Measurements from ENCODE around the gene CNTN1.
"Not testable (repeated sequence)": the region's sequence is repeated elsewhere in the genome, so short reads cannot be mapped to it uniquely, and the experiment has no call there.

Gene CNTN1

DNA sequence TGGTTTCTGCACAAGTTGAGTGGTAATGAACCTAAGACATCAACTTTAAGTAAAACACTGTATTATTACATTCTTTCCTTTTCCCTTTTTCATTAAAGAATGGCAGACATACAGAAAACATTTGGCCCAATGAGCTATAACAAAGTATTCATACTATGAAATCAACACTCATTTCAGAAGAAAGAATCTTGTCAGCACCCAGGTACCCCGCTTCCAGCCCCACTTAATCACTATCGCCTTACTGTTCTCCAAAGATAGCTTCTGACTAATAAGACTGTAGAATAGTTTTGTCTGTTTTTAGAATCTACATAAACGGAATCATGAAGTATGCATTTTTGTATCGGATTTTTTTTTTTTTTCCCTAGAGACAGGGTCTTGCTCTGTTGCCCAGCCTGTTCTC, 9.5 kb downstream of the CNTN1 start:
- no peak for DNase-seq

DNA sequence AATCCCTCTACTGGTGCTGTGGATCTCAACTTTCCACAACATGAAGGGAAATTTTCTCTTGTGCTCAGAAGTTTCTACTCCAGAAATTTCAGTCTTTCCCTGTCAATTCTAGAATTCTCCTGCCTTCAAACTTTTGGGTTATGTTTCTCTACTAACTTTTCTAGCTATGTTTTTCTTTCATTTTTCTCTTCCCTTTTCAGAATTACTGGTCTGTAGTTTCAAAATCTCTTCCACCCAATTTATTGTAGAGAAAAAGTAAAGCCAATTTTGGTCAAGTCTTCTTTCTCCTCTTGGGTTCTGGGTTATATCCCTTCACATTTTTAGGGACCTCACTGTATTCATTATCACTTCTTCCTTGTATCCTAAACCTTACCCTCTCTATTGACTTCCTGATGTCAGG, 18.9 kb downstream of the CNTN1 start:
- no peak for DNase-seq

DNA sequence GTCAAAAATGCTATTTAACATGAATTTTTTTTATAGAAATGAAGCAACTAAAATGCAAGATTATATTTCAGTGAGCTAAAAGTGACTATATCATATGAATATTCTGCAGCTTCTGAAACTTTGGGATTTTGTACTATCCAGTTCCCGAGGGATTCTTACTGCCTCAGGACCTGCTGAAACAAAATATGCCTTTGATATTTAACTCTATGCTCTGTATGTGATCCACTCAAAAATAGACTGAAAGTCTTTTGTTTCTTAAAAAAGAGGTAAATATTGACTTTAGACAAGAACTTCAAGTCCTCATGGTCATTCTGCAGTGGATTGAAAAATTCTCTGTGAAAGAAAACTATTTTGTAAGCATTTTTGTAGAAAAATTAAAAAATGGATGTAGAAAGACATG, 22.4 kb downstream of the CNTN1 start:
- DNase-seq, result no peak

DNA sequence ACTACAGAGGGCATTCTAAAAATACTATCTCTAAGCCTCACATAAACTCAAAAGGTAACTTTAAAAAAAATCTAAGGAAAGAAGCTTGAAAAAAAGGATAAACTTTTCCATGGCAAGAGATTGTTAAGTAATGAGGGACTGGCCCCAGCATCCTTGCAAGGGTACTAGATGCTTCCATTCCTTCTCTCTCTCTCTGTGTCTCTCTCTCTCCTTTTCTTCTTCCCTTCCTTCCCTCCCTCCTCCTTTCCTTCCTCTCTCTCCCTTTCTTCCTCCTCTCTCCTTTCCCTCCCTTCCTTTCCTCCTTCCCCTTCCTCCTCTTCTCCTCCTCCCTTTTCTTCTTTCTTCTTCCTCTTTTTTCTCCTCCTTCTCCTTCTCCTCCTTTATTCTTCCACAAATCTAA, 23.8 kb downstream of the CNTN1 start:
- DNase-seq, result no peak

DNA sequence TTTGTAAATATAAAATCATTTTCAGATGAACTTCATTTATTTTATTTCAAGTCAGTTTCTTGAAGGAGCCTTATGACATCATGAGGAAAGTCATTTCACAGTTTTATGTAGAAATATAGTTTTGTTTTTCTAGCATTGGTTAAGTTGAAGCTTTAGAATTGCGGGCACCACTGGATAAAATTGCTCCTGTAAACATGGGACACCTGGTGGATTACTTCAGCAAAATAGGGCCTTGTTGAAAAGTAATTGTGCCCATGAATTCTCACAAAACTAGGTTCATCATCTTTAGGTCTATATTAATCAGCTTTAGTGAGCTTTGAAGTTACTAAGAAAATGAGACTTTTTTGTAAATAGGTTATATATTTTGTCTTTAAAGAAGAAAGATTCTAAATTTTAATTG, 25.3 kb downstream of the CNTN1 start:
- no peak for DNase-seq

DNA sequence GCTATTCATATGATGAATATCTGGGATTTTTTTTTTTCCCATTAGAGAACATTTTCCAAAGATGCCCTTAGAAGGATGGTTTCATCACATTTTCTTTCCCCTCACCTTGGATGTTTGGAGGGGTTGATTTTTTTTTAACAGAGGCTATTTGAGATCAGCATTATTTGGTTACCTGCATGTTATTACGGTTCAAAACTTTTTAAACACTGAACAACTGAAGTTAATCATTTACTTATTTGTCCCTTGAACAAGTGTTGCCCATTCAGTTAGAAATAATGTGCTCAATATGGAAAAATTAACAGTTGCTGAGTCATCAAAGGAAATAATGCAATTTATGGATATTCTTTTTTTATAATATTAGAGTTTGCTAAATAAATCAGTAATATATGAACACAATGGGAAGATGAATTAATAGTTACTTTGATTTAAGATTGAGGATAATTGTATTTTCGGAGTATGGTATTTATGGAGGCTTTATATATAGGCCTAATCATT, 26.7 kb downstream of the CNTN1 start:
- DNase-seq, result no peak

DNA sequence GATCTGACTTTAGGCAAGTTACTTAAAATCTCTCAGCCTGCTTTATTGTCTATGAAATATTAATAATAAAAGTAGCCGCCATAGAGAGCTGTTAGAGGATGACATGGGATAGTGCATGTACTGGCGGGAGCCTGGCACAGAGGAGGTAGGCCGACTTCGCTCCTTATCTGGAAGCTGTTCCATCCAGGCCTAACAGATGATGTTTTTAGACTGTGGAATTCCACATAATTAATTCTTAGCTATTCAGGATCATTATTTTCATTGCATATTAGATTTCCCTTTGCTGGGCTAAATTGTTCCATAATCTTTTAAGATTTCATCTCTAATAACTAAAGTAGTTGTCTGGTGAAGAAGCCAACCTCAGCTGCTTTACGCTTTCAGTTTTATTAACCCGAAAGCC, 30.8 kb downstream of the CNTN1 start:
- DNase-seq, result no peak

DNA sequence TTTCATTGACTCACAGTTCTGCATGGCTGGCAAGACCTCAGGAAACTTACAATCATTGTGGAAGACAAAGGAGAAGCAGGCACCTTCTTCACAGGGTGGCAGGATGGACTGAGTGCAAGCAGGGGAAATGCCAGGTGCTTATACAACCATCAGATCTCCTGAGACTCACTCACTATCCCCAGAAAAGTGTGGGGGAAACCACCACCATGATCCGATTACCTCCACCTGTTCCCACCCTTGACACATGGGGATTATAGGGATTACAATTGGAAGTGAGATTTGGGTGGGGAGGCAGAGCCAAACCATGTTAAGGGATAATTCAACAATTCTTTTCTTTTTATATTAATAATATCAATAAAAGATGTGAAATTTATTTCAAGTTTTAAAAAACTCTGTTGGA, 34.1 kb downstream of the CNTN1 start:
- no peak for DNase-seq

DNA sequence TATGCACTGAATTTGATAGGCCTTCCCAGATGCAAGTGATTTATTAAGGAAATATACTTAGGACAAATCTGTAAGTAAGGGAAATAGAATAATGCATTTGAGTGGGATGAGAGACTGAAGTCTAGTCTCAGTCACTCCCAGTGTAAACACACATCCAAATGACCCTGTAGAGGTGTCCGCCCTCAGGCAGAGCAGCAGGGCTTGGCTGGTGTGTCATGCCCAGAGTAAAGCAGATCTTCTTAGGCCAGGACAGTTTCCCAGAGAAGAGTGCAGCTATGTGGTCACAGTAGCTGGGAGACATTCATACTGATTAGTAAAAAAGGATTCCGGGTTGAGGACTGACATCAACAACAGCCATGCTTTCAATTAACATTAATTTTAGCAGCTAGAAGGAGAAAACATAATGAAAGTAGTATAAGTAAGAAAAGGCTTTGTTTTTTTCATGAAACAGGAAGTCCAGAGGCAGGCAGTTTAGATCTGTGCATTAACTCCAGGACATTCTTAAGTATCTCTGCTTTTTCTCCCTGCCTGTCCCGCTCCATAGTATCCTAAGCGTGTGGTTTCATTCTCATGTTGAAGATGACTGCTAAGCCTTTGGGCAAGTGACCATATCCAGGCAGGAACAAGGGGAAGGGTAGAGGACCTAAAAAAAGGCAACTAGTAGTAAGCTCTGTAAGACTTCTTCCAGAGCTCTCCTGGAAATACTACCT, 35.7 kb downstream of the CNTN1 start:
- DNase-seq, result no peak

DNA sequence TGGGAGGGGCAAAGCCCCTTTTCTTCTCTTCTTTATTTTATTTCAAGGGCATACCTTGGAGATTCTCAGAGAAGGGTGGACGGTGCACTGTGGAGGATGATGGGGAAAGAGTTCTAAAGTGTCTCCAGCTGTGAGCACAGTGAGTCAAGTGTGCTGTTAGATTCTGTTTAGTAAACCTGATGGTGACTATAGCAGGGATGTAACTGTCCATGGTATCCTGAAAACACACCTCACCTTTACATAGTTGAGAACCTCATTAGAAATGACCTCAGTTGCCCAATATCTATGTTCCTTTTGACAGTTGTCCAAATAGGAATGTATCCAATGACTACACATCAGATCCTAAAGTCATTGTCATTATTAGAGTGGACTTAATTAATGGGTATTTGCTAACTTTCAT, 38.0 kb downstream of the CNTN1 start:
- DNase-seq, result no peak

DNA sequence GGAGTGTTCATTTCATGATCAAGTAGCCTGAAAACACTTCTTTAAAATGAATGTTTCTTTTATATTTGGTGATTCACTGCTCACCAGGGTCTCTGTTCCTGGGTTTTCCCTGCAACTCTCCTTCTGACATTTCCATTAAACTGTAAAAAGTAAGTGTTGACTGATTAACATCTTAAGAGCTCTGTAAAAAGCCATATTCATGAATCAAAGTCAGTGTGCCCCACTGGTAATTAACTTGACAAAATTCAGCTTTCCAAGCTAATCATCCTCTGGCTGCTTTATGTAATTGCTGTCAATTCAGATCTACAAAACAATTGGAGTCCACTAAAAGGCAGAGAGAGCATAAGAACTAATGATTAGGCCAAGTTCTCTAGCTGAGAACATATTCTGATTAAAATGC, 41.6 kb downstream of the CNTN1 start:
- DNase-seq, result no peak

DNA sequence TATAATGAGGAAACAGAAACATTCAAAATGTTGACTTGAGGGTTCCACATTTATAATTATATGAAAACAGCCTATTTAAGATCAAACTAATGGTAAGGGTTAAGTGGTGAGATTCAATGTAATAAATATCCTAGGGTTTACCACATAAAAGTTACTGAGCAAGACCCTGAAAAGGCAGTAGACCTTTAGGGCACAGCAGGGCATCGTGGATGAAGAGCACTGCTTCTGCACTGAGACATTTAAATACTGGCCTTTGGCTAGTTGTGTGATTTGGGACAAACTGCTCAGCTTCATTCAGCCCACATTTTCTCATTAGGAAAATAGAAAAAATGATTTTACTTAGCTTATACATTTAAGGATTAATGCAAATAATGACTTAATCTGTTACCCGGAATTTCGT, 42.0 kb downstream of the CNTN1 start:
- no peak for DNase-seq

DNA sequence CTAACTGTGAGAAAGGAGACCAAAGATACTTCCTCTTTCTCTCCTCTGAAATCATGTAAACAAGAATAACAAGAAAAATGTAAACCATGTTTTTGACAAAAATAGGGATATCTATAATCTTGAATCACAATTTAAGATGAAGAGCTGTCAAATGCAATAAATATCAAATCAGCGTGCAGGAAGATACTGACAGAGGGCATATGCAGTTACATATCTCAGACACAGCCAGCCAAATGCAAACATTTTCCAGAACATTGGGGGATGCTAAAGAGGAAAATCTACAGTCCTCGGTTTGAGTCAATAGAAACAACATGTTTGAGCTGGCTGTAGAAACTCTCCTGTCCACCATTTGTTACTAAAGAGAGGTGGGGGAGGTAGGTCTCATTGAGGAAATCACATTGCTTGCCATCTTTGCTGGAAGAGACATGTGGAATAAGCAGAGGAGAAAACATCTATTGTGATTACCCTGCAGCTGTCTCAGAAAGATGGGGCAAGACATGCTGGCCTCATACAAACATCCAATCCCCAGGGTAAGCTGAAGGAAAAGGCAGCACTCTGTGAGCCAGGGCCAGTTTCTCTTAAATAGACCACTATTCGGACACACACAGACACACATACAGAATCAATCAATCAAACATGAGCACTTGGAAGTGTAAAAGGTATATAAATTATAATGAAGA, 43.5 kb downstream of the CNTN1 start:
- DNase-seq, result no peak

DNA sequence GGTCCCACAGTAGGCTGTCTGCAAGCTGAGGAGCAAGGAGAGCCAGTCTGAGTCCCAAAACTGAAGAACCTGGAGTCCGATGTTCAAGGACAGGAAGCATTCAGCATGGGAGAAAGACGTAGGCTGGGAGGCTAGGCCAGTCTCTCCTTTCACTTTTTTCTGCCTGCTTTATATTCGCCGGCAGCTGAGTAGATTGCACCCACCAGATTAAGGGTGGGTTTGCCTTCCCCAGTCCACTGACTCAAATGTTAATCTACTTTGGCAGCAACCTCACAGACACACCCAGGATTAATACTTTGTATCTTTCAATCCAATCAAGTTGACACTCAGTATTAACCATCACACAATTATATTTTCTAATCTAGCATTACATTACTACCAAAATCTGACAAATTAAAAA, 45.2 kb downstream of the CNTN1 start:
- DNase-seq, result not testable (repeated sequence)

DNA sequence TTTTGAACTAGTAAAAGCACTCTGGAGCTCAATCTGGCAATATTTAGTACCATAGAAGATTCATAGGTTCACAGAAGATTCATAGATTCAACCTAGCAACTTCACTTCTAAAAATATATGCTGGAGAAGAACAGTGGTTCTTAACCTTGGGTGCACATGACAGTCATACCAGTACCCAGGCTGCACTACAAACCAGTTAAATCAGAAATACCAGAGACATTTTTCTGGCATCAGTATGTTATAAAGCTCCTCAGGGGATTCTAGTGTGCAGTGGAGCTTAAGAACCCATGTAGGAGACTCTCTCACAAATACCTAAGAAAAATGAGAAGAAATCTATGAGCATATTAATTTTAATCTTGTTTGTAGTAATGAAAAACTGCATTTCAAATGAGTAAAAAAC, 46.6 kb downstream of the CNTN1 start:
- no peak for DNase-seq

DNA sequence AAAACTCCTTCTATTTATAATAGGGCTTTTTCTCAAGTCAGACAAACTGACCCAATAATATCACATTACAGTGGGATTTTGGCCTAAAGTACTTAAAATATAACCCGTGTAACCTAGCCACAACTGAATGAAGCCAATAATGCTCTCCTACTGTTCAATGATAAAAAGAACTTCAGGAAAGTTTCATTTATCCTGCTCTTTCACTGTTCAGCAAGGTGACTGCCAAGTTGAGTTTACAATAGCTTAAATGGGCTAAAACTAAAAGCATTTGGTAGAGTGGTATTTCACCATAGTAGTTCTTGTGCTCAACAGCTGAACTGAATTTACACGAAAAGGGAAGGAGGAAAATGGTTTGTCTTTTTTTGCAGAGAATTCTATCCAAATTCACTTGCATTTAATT, 49.8 kb downstream of the CNTN1 start:
- no peak for DNase-seq

DNA sequence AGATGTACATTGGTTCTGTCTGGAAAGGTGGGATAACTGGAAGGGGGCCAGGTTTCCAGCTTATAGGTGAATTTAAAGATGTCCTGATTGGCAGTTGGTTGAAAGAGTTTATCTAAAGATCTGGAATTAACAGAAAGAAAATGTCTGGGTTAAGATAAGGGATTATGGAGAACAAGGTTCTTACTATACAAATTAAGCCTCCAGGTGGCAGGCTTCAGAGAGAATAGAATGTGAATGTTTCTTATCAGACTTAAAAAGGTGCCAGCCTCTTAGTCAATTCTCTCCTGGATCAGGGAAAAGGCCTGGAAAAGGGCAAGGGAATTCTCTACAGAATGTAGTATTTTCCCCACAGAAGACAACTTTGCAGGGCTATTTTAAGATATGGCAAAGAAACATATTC, 53.1 kb downstream of the CNTN1 start:
- DNase-seq, result no peak

DNA sequence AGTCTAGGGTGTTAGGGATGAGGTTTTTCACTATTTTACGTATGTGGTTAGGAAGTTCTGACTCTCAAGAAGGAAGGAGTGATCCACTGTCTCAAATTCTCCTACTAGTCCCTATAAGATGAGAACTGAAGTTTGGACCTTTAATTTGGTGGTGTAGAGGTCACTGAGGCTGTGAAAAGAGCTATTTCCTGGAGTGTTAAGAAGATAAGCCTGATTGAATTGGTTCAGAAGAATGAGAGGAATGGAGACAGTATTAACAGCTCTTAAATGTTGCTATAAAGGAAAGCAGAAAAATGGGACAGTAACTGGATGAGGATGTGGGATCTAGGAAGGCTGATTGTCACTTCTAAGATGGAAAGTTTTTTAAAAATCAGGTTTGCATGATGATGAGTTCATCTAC, 57.6 kb downstream of the CNTN1 start:
- no peak for DNase-seq

DNA sequence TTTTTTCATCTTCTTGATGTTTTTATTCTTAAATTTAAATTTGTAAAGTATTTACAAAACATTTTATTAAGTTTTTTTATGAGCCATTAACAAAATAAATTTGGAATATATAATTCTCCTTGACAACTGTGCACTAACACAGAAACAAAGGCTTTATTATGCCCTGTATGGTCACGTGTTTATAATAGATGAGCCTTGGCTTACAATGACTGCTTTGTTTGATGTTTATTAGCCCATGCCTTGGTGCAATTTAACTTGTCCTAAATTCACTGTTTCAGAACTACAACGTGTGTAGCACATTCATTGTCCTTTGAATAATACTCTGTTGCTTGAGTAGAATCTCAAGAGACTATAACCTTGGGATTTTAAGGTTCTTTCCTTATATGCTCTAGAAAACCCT, 59.8 kb downstream of the CNTN1 start:
- DNase-seq, result no peak

DNA sequence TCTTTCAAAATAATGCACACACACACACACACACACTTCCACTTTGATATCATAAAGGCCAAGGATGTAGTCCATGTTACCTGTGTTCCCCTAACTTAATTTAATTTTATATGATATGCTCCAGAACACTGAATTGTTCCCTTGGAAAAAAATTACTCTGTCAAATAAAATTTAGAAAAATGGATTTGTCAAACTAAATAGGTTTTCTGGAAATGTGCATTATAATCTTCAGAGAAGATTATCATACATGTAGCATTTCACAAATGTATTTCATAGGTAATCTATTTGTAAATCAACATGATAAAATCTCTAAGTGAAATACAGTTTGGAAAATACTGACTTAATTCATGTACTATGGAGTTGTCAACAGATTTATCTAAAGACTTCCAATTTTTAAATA, 68.6 kb downstream of the CNTN1 start:
- DNase-seq, result no peak

DNA sequence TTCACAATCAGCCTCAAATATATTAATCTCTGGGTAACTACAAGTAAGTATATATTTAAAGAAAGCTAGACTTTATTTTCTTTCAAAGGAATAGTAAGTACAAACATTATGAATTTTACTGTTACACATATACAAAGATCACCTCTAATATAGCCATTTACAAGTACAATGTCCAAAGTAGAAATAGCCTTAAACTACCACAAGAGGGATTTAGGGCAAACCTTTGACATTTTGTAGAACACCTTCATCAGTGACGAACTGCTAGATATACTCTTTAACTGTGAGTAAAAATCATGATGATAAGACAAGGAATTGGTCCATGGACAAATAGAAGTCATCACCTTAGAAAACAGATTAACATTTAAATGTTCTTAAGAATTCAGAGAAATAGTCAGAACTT, 69.8 kb downstream of the CNTN1 start:
- no peak for DNase-seq

DNA sequence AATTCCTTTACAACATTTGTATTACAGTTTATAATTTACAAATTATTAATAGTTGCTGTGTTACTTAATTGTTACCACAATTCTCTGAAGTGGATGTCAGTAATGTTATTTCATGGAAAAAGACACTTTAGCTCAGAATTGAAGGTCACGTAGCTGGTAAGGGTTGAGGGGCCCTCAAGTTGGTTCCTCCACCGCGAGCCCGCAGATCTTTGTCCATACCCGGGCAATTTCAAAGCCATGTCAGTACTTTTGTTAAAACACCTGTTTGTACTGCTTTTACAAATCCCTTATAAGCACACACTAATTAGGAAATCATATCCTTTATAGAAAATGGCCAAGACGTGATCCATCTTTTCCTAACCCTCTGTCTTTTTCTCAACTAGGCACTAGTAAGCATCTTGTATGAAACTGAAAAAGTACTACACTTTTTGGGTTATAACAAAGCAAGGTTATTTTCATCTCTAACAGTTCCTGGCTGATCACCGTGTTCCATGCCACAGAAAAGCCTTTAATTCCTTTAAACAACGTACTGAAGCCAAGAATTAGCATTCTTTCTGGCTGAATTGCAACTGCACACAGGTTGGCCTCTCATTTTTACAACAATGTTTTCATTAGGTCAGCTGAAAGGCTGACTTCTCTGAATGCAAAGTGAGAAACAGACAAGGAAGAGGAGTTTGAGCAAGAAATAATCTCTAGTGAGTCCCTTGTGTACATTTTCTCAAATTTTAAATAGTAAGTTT, 76.1 kb downstream of the CNTN1 start:
- no peak for DNase-seq

DNA sequence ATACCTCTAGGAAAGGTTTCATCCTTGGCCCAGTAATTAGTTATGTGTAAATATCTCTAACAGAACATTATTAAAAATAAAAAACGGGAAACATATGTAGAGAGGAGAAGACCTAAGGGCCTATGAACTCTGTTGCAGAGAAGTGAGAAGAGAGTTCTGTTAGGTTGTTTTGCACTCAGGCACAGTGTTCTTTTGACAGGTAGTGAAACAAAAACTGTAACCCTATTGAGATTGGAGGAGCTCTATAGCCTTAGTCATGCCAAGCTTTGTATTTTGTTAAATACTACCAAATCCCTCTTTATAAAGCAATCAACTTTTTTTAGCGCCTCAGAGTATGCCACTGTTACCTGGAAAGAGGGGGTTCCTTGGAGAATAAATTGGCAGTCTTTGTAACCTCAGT, 77.6 kb downstream of the CNTN1 start:
- no peak for DNase-seq

DNA sequence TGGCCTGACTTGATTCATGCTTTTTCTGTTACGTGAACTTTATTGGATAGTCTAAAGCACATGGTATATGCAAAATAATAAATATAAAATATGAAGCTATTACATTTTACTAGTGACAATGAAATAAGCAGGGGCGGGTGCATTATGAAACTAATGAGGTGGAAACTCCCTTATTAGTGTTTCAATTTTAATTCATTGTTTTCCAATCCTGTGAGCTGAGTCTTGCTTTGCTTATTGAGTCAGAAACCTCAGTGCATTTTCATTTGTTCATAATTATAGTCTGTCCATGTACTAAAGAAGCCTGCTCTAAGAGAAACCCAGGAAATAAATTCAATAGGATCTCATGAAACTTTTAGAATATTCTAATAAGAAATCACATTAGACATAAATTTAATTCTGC, 78.5 kb downstream of the CNTN1 start:
- DNase-seq, result no peak
